ENCODE data around the gene PAX5. TPM values are rescaled to one million over a fixed set of nuclear protein-coding genes. Genes with fewer than 3 reads are reported as not detected.
A peak's percentile ranks its signal among the peaks of the same experiment; 100 is the strongest.

PAX5 gene
- total RNA-seq, 2 experiments from 2014 or later, result 0.21 to 0.27 TPM

GRCh38 chr9:36858805-36859375 is 175.2 kb downstream of the PAX5 start:
- Mint-ChIP-seq H3K27ac (no peak overlapping the region), H3K27me3 (ENCODE audit: low read depth) (no peaks in the 10 kb centered on the region), H3K4me1 (ENCODE audit: low read depth) (peaks cover 3% of the 10 kb centered on the region), H3K36me3 (ENCODE audit: low read depth) (no peaks in the 10 kb centered on the region), H3K4me3 (no peak overlapping the region), H3K9me3 (no peaks in the 10 kb centered on the region)
- CTCF ChIA-PET, result interaction anchor here (4.1 kb wide), 1 partner anchor 14 kb away, joined by 12 read pairs; no protein-coding TSS in a partner anchor
- intact Hi-C loops (cut with micrococcal nuclease), result no loop called here
- no peak for DNase-seq

DNA sequence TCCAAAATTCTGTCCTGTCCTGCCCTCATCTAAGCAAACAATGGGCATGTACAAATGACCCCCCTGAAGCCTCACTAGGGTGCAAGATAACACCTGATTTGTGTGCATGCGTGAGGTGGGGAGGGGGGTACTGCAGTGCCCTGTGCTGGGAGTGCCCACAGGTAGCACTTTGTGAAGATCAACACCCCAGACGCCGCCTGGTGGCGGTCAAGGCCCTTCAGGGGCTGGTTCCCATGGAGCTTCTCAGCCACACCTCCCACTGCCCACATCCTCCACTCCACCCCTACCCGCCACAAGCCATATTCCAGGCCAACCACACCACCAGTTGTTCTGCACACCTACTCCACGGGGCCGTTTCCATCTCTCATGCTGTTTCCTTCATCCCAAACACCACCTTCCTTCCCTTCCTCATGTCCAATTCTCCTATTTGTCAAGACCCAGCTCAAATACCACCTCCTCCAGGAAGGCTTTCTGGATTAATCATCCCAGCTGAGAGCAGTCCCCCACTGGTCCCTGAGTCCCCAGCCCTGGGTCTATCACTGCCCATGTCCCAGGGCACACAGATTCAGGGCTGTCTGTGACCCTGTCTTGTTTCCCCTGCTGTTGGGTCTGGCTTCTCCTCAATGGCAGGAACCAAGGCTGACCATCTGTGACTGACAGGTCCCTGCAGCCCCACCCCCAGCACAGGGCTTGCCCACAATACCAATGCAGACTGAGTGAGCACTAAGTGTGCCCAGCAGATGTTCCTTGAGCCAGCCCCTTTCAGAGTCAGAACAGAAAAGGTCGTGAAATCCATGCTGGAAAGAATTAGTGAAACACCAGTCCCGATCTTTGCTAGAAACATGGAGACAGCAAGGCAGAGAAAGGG is 178.4 kb downstream of the PAX5 start:
- no peaks in the 10 kb centered on the region for H3K27me3 Mint-ChIP-seq (ENCODE audit: low read depth)
- H3K27ac Mint-ChIP-seq, result no peak overlapping the region
- CTCF ChIA-PET, result interaction anchor here (0.8 to 1.2 kb wide), 2 partner anchors 11 to 63 kb away, joined by 3 to 4 read pairs; no protein-coding TSS in a partner anchor
- H3K4me1 Mint-ChIP-seq (ENCODE audit: low read depth), result peaks cover 3% of the 10 kb centered on the region
- H3K9me3 Mint-ChIP-seq, result no peaks in the 10 kb centered on the region
- peak; percentile 61 for DNase-seq
- intact Hi-C loops (cut with micrococcal nuclease), result loop anchor here (1.0 kb wide), 1 partner anchor 448 kb away; no protein-coding TSS in a partner anchor
- H3K4me3 Mint-ChIP-seq, result no peak overlapping the region
- no peaks in the 10 kb centered on the region for H3K36me3 Mint-ChIP-seq (ENCODE audit: low read depth)

DNA sequence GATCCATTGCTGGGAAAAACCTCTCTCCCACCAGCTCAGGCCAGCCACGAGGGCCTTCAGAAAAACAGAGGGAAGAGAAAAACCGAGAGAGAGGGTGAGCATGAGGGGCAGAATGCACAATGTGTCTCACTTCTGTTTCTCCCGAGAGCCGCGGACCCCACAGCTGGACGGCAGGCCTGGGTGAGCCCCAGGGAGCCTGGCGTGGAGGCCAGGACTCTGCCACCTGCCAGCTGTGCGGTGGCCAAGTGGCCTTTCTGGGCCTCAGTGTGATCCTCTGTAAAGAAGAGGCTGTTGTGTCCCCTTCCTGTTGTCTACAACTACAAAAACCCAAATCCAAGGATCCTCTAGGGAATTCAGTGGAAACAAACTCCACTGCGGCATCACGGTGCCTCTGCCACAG is 179.3 kb downstream of the PAX5 start:
- Mint-ChIP-seq H3K4me1 (ENCODE audit: low read depth) (peaks cover 3% of the 10 kb centered on the region), H3K4me3 (no peak overlapping the region), H3K27ac (no peak overlapping the region), H3K9me3 (no peaks in the 10 kb centered on the region), H3K36me3 (ENCODE audit: low read depth) (no peaks in the 10 kb centered on the region), H3K27me3 (ENCODE audit: low read depth) (no peaks in the 10 kb centered on the region)
- CTCF ChIA-PET, result interaction anchor here (0.6 kb wide), 1 partner anchor 263 kb away, joined by 3 read pairs; no protein-coding TSS in a partner anchor
- intact Hi-C loops (cut with micrococcal nuclease), result loop anchor here (1.0 kb wide), 1 partner anchor 447 kb away; no protein-coding TSS in a partner anchor
- no peak for DNase-seq

DNA sequence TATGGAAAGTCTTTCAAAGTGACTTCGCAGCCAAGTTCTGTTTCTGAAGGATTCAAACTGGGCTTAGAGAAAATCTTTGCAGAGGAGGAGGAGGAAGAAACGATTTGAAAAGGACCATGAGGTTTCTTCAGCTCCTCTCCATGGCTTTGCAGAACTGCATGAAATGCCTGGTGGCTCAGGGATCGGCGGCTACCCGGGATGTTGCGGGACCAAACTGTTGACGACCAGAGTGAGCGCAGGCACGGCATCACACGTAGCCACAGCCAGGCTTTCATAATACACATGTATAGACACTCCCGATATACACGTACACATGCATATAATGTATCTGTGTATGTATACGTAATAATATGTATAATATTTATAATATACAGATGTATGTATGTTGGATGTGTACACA is 180.0 kb downstream of the PAX5 start:
- H3K36me3 Mint-ChIP-seq (ENCODE audit: low read depth), result no peaks in the 10 kb centered on the region
- H3K4me1 Mint-ChIP-seq (ENCODE audit: low read depth), result peaks cover 3% of the 10 kb centered on the region
- CTCF ChIA-PET, result interaction anchor here (0.6 to 1.3 kb wide), 2 partner anchors 19 to 264 kb away, joined by 3 read pairs; no protein-coding TSS in a partner anchor
- no peak overlapping the region for H3K4me3 Mint-ChIP-seq
- H3K27ac Mint-ChIP-seq, result no peak overlapping the region
- no peaks in the 10 kb centered on the region for H3K9me3 Mint-ChIP-seq
- no peaks in the 10 kb centered on the region for H3K27me3 Mint-ChIP-seq (ENCODE audit: low read depth)
- intact Hi-C loops (cut with micrococcal nuclease), result no loop called here
- no peak for DNase-seq

GRCh38 chr9:36853233-36853632 is 180.8 kb downstream of the PAX5 start:
- Mint-ChIP-seq H3K27ac (no peak overlapping the region), H3K27me3 (ENCODE audit: low read depth) (no peaks in the 10 kb centered on the region), H3K4me1 (ENCODE audit: low read depth) (peaks cover 3% of the 10 kb centered on the region), H3K4me3 (no peak overlapping the region), H3K9me3 (no peaks in the 10 kb centered on the region), H3K36me3 (ENCODE audit: low read depth) (no peaks in the 10 kb centered on the region)
- CTCF ChIA-PET, result interaction anchor here (1.3 kb wide), 1 partner anchor 20 kb away, joined by 3 read pairs; no protein-coding TSS in a partner anchor
- no peak for DNase-seq
- intact Hi-C loops (cut with micrococcal nuclease), result no loop called here

DNA sequence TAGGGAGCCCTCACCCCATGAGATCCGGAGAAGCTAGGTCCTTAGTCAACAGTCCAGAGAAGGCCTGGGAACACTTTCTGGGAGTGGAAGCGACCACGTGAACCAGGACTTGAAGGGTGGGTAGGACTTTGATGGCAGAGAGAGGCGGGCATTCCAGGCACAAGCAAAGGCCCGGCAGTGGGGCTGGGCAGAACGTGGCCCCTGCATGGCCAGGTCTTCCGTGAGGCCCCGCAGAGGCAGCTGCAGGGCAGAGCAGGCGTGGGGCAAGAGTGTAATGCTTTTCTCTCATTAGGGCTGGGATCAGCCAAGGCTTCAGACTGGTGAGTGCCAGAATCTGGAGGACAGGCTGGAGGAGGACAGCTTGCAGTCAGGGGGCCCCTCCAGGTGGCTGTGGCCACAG is 184.1 kb downstream of the PAX5 start:
- intact Hi-C loops (cut with micrococcal nuclease), result no loop called here

DNA sequence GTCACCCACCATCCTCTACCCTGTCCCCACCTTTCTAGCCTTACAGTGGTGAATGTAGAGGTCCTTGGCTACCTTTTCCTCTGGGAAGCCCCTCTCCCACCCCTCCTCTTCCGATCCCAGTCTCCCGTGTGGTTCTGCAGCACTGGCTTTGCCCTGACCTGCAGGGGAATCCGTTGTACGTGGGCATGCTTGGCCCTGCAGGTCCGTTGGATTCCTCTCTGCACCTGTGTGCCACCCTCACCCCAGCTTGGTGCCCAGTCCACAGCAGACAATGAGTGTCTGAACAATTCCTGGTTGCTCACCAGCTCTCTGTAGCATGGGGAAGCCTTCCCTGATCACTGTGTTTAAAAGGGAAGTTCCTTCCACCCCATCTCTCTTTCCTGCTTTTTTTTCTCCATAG is 185.1 kb downstream of the PAX5 start:
- CTCF ChIA-PET, result no interaction called here
- intact Hi-C loops (cut with micrococcal nuclease), result no loop called here
- Mint-ChIP-seq H3K36me3 (ENCODE audit: low read depth) (no peaks in the 10 kb centered on the region), H3K27me3 (ENCODE audit: low read depth) (no peaks in the 10 kb centered on the region), H3K27ac (no peak overlapping the region), H3K4me3 (no peak overlapping the region), H3K4me1 (ENCODE audit: low read depth) (no peaks in the 10 kb centered on the region), H3K9me3 (no peaks in the 10 kb centered on the region)
- DNase-seq, result no peak

More for the DNA sequence above, 184.1 kb downstream of the PAX5 start:
- Mint-ChIP-seq H3K4me3 (no peak overlapping the region), H3K4me1 (ENCODE audit: low read depth) (no peaks in the 10 kb centered on the region), H3K27me3 (ENCODE audit: low read depth) (no peaks in the 10 kb centered on the region), H3K27ac (no peak overlapping the region), H3K36me3 (ENCODE audit: low read depth) (no peaks in the 10 kb centered on the region), H3K9me3 (no peaks in the 10 kb centered on the region)
- CTCF ChIA-PET, result no interaction called here
- no peak for DNase-seq

GRCh38 chr9:36847781-36848673 is 186.0 kb downstream of the PAX5 start:
- CTCF ChIA-PET, result no interaction called here
- Mint-ChIP-seq H3K9me3 (no peaks in the 10 kb centered on the region), H3K27ac (no peak overlapping the region), H3K4me3 (no peak overlapping the region), H3K4me1 (ENCODE audit: low read depth) (no peaks in the 10 kb centered on the region), H3K27me3 (ENCODE audit: low read depth) (no peaks in the 10 kb centered on the region), H3K36me3 (ENCODE audit: low read depth) (no peaks in the 10 kb centered on the region)
- intact Hi-C loops (cut with micrococcal nuclease), result no loop called here
- DNase-seq, result no peak

DNA sequence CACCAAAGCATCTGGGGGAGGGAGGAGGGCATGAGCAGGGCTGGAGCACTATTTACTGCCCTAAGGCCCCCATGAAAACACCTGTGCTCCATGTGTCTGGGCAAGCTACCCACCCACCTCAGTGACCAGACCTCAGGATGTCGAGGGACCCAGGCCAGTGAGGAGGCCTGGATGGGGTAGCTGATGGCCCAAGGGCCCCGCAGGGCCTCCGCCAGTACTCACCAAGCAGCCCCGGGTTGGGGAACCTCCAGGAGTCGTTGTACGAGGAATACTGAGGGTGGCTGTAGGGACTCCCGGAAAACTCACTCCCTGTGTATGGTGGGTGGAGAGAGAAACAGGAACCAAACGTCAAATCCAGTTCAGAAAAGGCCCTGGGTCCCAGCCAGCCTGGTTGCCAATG is 187.4 kb downstream of the PAX5 start:
- CTCF ChIA-PET, result no interaction called here
- no peaks in the 10 kb centered on the region for H3K36me3 Mint-ChIP-seq (ENCODE audit: low read depth)
- no peak overlapping the region for H3K27ac Mint-ChIP-seq
- intact Hi-C loops (cut with micrococcal nuclease), result no loop called here
- no peaks in the 10 kb centered on the region for H3K27me3 Mint-ChIP-seq (ENCODE audit: low read depth)
- no peaks in the 10 kb centered on the region for H3K9me3 Mint-ChIP-seq
- no peak for DNase-seq
- no peak overlapping the region for H3K4me3 Mint-ChIP-seq
- no peaks in the 10 kb centered on the region for H3K4me1 Mint-ChIP-seq (ENCODE audit: low read depth)

- no peak overlapping the region for H3K27ac Mint-ChIP-seq
- DNase-seq, result no peak
- CTCF ChIA-PET, result no interaction called here
- no peaks in the 10 kb centered on the region for H3K4me1 Mint-ChIP-seq (ENCODE audit: low read depth)
- H3K9me3 Mint-ChIP-seq, result no peaks in the 10 kb centered on the region
- no peaks in the 10 kb centered on the region for H3K27me3 Mint-ChIP-seq (ENCODE audit: low read depth)
- no peak overlapping the region for H3K4me3 Mint-ChIP-seq
- H3K36me3 Mint-ChIP-seq (ENCODE audit: low read depth), result no peaks in the 10 kb centered on the region
- intact Hi-C loops (cut with micrococcal nuclease), result no loop called here
These were observed 188.2 kb downstream of the PAX5 start for GRCh38 chr9:36845844-36846243.

DNA sequence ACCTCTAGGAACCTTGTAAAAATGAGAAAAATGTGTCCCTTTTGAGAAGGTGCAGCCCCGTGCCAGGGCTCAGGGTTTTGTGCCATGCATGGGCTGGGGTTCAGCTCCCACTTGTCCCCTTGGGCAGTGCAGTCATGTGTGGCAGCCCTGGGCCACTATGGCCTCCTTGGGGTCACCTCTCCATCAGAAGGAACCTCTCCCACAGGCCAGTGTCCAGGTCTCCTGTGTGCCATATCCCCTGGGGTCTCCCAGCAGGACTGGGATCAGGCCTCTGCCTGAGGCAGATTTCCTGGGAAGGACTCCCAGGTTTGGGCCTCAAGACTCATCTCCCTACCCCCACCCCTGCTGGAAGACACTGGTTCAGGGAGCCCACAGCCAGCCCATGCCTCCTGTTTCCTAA is 189.1 kb downstream of the PAX5 start:
- intact Hi-C loops (cut with micrococcal nuclease), result no loop called here
- Mint-ChIP-seq H3K27ac (no peak overlapping the region), H3K36me3 (ENCODE audit: low read depth) (no peaks in the 10 kb centered on the region), H3K27me3 (ENCODE audit: low read depth) (no peaks in the 10 kb centered on the region), H3K4me1 (ENCODE audit: low read depth) (no peaks in the 10 kb centered on the region), H3K4me3 (no peak overlapping the region), H3K9me3 (no peaks in the 10 kb centered on the region)
- DNase-seq, result no peak
- CTCF ChIA-PET, result no interaction called here

- no peak for DNase-seq
- intact Hi-C loops (cut with micrococcal nuclease), result no loop called here
- Mint-ChIP-seq H3K27me3 (ENCODE audit: low read depth) (no peaks in the 10 kb centered on the region), H3K4me1 (ENCODE audit: low read depth) (no peaks in the 10 kb centered on the region), H3K4me3 (no peak overlapping the region), H3K9me3 (no peaks in the 10 kb centered on the region), H3K27ac (no peak overlapping the region), H3K36me3 (ENCODE audit: low read depth) (no peaks in the 10 kb centered on the region)
- CTCF ChIA-PET, result no interaction called here
These were observed 190.1 kb downstream of the PAX5 start for GRCh38 chr9:36843964-36844363.

All from activated naive CD4-positive, alpha-beta T cell treated with anti-CD3 and anti-CD28 coated beads for 36 hours (primary cell).